Stimulated activated CD4-positive, alpha-beta T cell treated with anti-CD3 and anti-CD28 coated beads, Interleukin-1b, Interleukin-23, amount 100 ng/mL, for 4 hours (primary cell): Measurements from ENCODE around the gene AKAP13.
"Not testable (repeated sequence)": the region's sequence is repeated elsewhere in the genome, so short reads cannot be mapped to it uniquely, and the experiment has no call there.

Source experiments
- DNase-seq, 2 donors: peaks; one replicate each; pipeline ENCODE4 v3.0.0-alpha.2; 2020; ENCODE audit warnings: low read depth in 2 of 2

The AKAP13 gene

GRCh38 chr15:85380217-85380811 lies at the start of gene AKAP13:
AKAP13 (plus strand) TSS chr15:85380603; CDS start chr15:85485721, 105,118 bp downstream.
- peak; percentile 85 to 86 for DNase-seq

- peak; percentile 29 to 47 for DNase-seq
Measured at GRCh38 chr15:85330901-85331588, 49.4 kb upstream of the AKAP13 start.

GRCh38 chr15:85331655-85332285 lies 48.6 kb upstream of the AKAP13 start:
- no peak for DNase-seq

GRCh38 chr15:85333132-85333831 lies 47.1 kb upstream of the AKAP13 start:
- DNase-seq: no peak

GRCh38 chr15:85334241-85334640 lies 46.2 kb upstream of the AKAP13 start:
- no peak for DNase-seq

DNA sequence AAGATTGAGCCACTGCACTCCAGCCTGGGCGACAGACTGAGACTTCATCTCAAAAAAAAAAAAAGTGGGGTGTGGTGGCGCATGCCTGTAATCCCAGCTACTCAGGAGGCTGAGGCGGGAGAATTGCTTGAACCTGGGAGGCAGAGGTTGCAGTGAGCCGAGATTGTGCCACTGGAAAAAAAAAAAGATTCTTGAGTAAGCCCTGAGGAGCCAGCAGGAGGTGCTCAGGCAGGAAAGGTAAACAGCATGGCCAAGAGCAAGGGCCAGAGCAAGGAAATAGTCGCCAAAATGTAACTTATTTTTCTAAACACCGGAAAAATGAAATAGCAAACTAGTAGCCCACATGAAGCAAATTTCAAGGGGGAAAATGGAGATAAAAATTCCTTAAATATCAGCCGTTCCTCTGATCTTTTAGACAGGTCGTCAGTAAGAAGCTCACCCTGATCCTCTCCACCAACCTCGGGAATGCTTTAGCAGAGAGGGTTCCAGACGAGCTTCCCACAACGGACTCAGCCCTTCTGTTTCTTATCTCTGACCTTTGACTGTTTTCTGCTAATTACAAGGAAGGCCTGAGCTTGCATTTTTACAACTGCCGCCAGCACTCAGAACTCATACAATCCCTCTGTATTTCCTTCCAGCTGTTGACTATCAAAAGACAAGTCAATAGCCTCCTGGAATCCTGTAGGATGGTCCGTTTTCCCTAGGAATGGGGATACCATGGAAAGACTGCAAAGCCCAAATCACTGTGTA lies 45.0 kb upstream of the AKAP13 start:
- no peak for DNase-seq

DNA sequence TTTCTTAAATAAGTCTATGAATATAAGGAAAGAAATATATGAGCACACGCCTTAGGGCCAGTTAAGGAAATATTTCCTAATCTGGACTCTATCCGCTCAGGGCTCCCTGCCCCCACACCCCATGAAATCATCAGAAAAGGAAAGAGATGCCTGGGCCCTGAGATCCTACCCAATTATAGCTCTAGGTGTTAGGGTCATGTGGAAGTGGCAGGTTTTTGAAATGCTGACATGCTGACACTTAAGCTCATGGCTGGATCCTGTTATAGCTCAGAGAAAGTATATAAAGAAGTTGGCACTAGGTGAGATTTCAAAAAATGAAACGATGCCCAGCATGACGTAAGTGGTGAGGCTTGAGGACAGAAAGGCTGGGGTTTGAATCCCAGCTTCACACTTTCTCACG lies 43.5 kb upstream of the AKAP13 start:
- no peak for DNase-seq

GRCh38 chr15:85337425-85338074 lies 42.9 kb upstream of the AKAP13 start:
- DNase-seq: no peak

GRCh38 chr15:85340321-85340665 lies 40.1 kb upstream of the AKAP13 start:
- DNase-seq: no peak

DNA sequence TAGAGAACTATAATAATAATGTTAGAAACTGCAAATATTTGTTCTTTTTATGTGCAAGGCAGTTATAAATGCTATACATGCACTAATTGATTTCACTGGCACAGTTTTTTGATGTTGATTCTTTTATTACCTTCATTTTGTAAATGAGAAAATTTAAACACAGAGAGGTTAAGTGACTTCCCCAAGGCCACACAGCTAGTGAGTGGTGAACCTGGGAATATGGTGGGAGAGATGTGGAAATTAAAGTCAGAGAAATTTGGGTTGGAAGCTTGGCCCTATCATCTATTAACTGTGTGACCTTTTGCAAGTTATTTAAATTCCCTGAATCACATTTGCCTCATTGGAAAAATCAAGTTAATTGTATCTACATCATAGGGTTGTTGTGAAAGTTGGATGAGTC lies 39.6 kb upstream of the AKAP13 start:
- no peak for DNase-seq

GRCh38 chr15:85342163-85342562 lies 38.2 kb upstream of the AKAP13 start:
- DNase-seq: not testable (repeated sequence)

- DNase-seq: not testable (repeated sequence)
Measured at GRCh38 chr15:85343443-85343842, 37.0 kb upstream of the AKAP13 start.

DNA sequence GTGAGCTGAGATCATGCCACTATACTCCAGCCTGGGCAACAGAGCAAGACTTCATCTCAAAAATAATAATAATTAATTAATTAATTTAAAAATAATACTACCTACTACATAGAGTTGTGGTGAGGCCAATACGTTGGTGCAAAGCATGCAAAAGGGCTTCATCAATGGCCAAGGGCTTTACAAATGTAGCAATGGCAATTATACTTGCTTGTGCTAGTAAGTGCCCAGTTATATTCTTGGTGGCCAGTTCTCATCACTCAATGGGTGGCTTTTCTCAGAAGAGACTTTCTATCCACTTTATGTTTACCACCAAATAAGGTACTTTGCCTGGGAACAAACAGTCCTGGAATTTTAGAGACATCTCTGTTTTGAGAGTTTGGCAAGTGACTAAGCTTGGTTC lies 36.2 kb upstream of the AKAP13 start:
- DNase-seq: not testable (repeated sequence)

- DNase-seq: not testable (repeated sequence)
Measured at GRCh38 chr15:85344653-85345114, 35.7 kb upstream of the AKAP13 start.

- DNase-seq: not testable (repeated sequence)
Measured at GRCh38 chr15:85345196-85345918, 35.0 kb upstream of the AKAP13 start.

GRCh38 chr15:85346462-85347084 lies 33.8 kb upstream of the AKAP13 start:
- not testable (repeated sequence) for DNase-seq

GRCh38 chr15:85347264-85348047 lies 32.9 kb upstream of the AKAP13 start:
- DNase-seq: not testable (repeated sequence)

DNA sequence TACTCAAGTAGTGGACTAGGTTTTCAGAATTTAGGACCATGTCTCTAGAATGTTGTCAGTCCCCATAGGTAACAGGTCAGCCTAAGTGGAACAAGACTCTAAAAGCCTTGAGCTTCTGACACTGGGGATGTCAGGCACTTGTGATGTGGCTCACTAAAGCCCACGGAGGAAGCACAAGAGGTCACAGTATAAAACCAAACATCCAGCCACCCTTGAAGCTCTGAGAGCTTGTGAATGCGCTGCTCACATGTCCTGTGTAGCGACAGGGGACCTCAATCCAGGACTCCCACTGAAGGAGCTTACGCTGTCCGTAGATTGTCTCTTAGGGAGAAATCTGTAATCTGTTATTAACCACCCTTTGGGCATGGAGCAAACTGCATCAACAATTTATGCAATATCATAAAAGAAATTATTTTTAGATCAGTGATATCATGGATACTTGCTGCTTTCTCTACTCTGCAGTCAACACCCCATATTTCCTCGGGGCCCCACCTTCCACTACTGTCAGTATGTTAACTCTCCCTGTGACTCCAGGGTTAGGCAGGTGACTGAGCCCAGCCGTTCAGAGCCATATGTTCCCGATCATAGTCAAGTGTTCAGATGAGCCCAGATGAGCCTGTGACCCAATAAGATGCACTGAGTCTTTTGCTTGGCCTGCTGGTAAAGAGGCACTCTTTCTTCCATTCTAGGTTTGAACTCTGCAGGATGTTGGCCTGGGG lies 32.2 kb upstream of the AKAP13 start:
- DNase-seq: not testable (repeated sequence)
